ENCODE measurements around the gene SMOC2.

- no peak for TF ChIP-seq CTCF (IDR thresholded peaks at IDR 0.05; ENCODE audit: poor library complexity, severe bottlenecking)
- TF ChIP-seq RAD21 (conservative IDR thresholded peaks at IDR 0.05), result no peak
- no peak for TF ChIP-seq POLR2AphosphoS5 (IDR thresholded peaks at IDR 0.05)
- no peak for TF ChIP-seq EZH2 (IDR thresholded peaks at IDR 0.05; ENCODE audit: borderline replicate concordance, insufficient read depth, low read length, poor library complexity, severe bottlenecking)
Observed at GRCh38 chr6:168663041-168663440, 222.1 kb downstream of the SMOC2 start.
